Neural cell (in vitro differentiated cells): ENCODE measurements around the gene PECR. TPM values are rescaled to one million over a fixed set of nuclear protein-coding genes. Genes with fewer than 3 reads are reported as not detected.

Experiments used
- H2AFZ ChIP-seq: fragments of 200-600, 300-800 bp; sonication (generic), shearing (Covaris generic); 2 replicates; pipeline ENCODE4 v1.6.0; 2014; ENCODE audit warnings: low read depth, mild to moderate bottlenecking, antibody characterized with exemption, low read length, moderate library complexity
- H3F3A ChIP-seq: fragments of 200-600 bp; shearing (Covaris generic); 2 replicates; pipeline ENCODE4 v1.6.1; 2016; ENCODE audit warnings: mild to moderate bottlenecking, moderate library complexity, mixed read lengths, antibody characterized with exemption, low read length; ENCODE audit not compliant: insufficient read depth, poor library complexity, severe bottlenecking
- H3K27ac ChIP-seq: fragments of 200-600, 300-800 bp; sonication (generic), shearing (Covaris generic); 2 replicates; pipeline ENCODE4 v1.5.1; 2014; ENCODE audit warnings: mild to moderate bottlenecking, low read length, moderate library complexity
- H3K27me3 ChIP-seq: fragments of 300-800, 200-600 bp; sonication (generic), shearing (Covaris generic); 2 replicates; pipeline ENCODE4 v1.6.0; 2014; ENCODE audit warnings: mild to moderate bottlenecking, low read depth, low read length, moderate library complexity; ENCODE audit not compliant: insufficient read depth
- H3K36me3 ChIP-seq: fragments of 300-800, 200-600 bp; sonication (generic), shearing (Covaris generic); 2 replicates; pipeline ENCODE4 v1.5.1; 2014; ENCODE audit warnings: mild to moderate bottlenecking, antibody characterized with exemption, low read length, moderate library complexity; ENCODE audit not compliant: insufficient read depth
- H3K4me2 ChIP-seq: fragments of 300-800, 200-600 bp; sonication (generic), shearing (Covaris generic); 2 replicates; pipeline ENCODE4 v1.6.0; 2014; ENCODE audit warnings: mild to moderate bottlenecking, low read length
- H3K4me3 ChIP-seq: fragments of 300-800, 200-600 bp; sonication (generic), shearing (Covaris generic); 2 replicates; pipeline ENCODE4 v1.5.1; 2014; ENCODE audit warnings: mild to moderate bottlenecking, low read length, moderate library complexity
- H3K79me2 ChIP-seq: fragments of 200-600 bp; shearing (Covaris generic); replicated peaks from 2 replicates; pipeline ENCODE4 v1.6.0; 2014; ENCODE audit warnings: mild to moderate bottlenecking, low read length, moderate library complexity; ENCODE audit not compliant: insufficient read depth
- H3K9ac ChIP-seq: fragments of 300-800, 200-600 bp; sonication (generic), shearing (Covaris generic); 2 replicates; pipeline ENCODE4 v1.6.1; 2016; ENCODE audit warnings: mild to moderate bottlenecking, low read length, mixed read lengths
- H3K9me2 ChIP-seq: fragments of 200-600 bp; shearing (Covaris generic); 2 replicates; pipeline ENCODE4 v1.6.1; 2016; ENCODE audit warnings: mild to moderate bottlenecking, low read length, mixed read lengths; ENCODE audit not compliant: insufficient read depth
- H3K9me3 ChIP-seq: fragments of 200-600, 300-800 bp; sonication (generic), shearing (Covaris generic); 2 replicates; pipeline ENCODE4 v1.6.1; 2016; ENCODE audit warnings: mild to moderate bottlenecking, mixed run types, low read length, moderate library complexity, mixed read lengths
- H4K20me1 ChIP-seq: fragments of 200-600 bp; shearing (Covaris generic); 2 replicates; pipeline ENCODE4 v1.6.1; 2016; ENCODE audit warnings: mild to moderate bottlenecking, mixed run types; ENCODE audit not compliant: insufficient read depth
- EP300 ChIP-seq: fragments of 450-650 bp; conservative IDR thresholded peaks from 2 replicates; pipeline ENCODE4 v1.6.1; 2014; ENCODE audit warnings: antibody characterized with exemption, mild to moderate bottlenecking, moderate library complexity; ENCODE audit not compliant: poor library complexity, severe bottlenecking
- EZH2 ChIP-seq: fragments of 200-600, 300-800 bp; shearing (Covaris generic), sonication (generic); IDR thresholded peaks from 2 replicates; pipeline ENCODE4 v1.6.1; 2014; ENCODE audit warnings: antibody characterized with exemption, low read length, borderline replicate concordance, mild to moderate bottlenecking; ENCODE audit not compliant: insufficient read depth, poor library complexity, severe bottlenecking
- MXI1 ChIP-seq: fragments of 450-650 bp; conservative IDR thresholded peaks from 2 replicates; pipeline ENCODE4 v1.6.1; 2014; ENCODE audit warnings: antibody characterized with exemption, mild to moderate bottlenecking; ENCODE audit not compliant: poor library complexity, severe bottlenecking
- POLR2AphosphoS5 ChIP-seq: IDR thresholded peaks from 2 replicates; pipeline ENCODE4 v1.6.1; 2012
- RAD21 ChIP-seq: fragments of 450-650 bp; conservative IDR thresholded peaks from 2 replicates; pipeline ENCODE4 v1.6.1; 2014; ENCODE audit warnings: antibody characterized with exemption, mild to moderate bottlenecking, moderate library complexity
- SMC3 ChIP-seq: fragments of 450-650 bp; conservative IDR thresholded peaks from 2 replicates; pipeline ENCODE4 v1.6.1; 2014; ENCODE audit warnings: antibody characterized with exemption, mild to moderate bottlenecking, moderate library complexity; ENCODE audit not compliant: poor library complexity
- TAF1 ChIP-seq: IDR thresholded peaks from 2 replicates; pipeline ENCODE4 v1.6.1; 2012; ENCODE audit warnings: low read depth
- polyA plus RNA-seq: library from polyadenylated mRNA; depleted of rRNA; stranded (reverse); fragments of >200 nt; gene quantifications from 2 replicates; pipeline ENCODE4 v1.2.3, GENCODE V29; 2014
- TF ChIP-seq, protein P1 (sequence below): IDR thresholded peaks from 2 replicates; pipeline ENCODE4 v1.6.1; 2012; ENCODE audit warnings: borderline replicate concordance
- TF ChIP-seq, protein P2 (sequence below): fragments of 450-650 bp; IDR thresholded peaks from 2 replicates; pipeline ENCODE4 v1.5.1; 2014; ENCODE audit warnings: antibody characterized with exemption, mild to moderate bottlenecking, moderate library complexity; ENCODE audit not compliant: poor library complexity, severe bottlenecking

The PECR gene
- polyA plus RNA-seq, 1 donor from 2014 or later = 22.1 TPM

DNA sequence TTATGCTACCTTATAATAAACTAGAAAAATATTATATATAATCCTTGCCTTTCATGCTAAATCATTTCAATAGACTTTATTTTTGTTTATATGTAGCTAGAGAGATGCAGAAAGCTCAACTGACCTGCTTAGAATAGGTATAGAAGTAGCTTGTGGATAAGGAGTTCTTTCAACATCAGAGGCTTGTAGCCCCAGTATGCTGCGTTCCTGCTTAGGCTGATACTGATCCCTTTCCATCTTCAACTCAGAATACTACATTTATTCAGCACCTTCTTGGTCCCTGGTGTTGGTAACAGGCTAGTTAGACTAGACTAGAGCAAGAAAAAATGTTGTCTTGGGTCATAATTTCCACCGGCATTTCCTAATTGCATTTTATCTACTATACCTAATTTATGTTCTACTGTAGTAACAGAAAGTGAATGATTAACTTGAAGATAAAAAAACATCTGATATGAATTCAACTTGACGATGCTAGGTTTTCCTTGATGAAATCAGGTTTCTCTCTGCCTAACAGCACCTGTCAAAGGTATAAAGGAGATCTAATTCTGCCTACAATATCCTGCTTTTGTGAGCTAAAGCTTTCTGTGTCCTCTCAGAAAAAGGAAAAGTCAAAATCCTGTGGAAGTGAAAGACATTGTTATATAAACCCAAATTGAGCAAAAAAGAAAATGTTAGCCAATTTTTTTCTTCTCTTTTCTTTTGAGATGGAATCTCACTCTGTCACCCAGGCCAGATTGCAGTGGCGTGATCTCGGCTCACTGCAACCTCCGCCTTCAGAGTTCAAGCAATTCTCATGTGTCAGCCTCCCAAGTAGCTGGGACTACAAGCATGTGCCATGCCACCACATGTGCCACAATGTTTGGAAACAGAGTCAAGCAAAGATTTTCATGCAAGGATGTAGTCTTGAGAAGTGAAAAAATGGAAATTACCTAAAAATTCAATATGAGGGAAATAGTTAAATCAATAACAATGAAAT, 5.8 kb downstream of the PECR start:
- no peak overlapping the region for H3K4me3 ChIP-seq
- no peak overlapping the region for H3K27ac ChIP-seq
- TF ChIP-seq MXI1 (peak; percentile 44), EP300 (no peak)
- H3K9me3 ChIP-seq = no peaks in the 10 kb centered on the region
- H3F3A ChIP-seq = peaks cover 4% of the 10 kb centered on the region
- H3K79me2 ChIP-seq = peaks cover 10% of the 10 kb centered on the region
- no peak overlapping the region for H2AFZ ChIP-seq
- no peaks in the 10 kb centered on the region for H3K9me2 ChIP-seq
- H3K9ac ChIP-seq = no peak overlapping the region
- no peaks in the 10 kb centered on the region for H4K20me1 ChIP-seq
- H3K36me3 ChIP-seq = no peaks in the 10 kb centered on the region
- H3K27me3 ChIP-seq = no peaks in the 10 kb centered on the region
- H3K4me2 ChIP-seq = no peak overlapping the region

DNA sequence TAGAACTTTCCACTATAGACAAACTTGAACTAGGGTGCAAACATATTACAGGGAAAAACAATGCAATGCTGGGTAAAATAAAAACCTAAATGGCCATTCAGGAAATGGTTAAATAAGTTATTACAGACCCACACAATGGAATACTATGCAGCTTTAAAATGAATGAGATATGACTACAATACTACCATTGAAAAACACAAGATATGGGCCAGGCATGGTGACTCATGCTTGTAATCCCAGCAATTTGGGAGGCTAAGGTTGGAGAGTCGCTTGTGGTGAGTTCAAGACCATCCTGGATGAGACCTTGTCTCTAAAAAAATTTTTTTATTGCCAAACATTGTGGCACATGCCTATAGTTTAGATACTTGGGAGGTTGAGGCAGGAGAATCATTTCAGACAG, 6.8 kb downstream of the PECR start:
- Histone ChIP-seq H4K20me1 (no peaks in the 10 kb centered on the region), H2AFZ (no peak overlapping the region), H3K9me2 (no peaks in the 10 kb centered on the region), H3K4me3 (no peak overlapping the region), H3K4me2 (no peak overlapping the region), H3F3A (no peaks in the 10 kb centered on the region), H3K9me3 (no peaks in the 10 kb centered on the region), H3K9ac (no peak overlapping the region), H3K27ac (no peak overlapping the region), H3K36me3 (no peaks in the 10 kb centered on the region), H3K79me2 (no peaks in the 10 kb centered on the region), H3K27me3 (no peaks in the 10 kb centered on the region)
- no peak for TF ChIP-seq EP300
- TF ChIP-seq MXI1 = no peak
- no peak for TF ChIP-seq POLR2AphosphoS5

DNA sequence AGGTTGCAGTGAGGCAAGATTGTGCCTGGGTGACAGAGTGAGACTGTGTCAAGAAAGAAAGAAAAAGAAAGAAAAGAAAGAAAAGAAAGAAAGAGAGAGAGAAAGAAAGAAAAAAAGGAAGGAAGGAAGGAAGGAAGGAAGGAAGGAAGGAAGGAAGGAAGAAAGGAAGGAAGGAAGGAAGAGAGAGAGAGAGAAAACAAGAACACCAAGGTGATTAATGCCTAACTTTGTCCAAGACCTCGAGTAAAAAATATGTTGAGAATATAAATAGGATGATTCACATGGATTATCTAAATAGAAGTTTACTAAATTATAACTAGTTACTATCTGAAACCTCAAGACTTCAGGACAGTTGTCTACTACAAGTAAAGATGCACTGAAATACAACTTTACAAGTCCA, 7.2 kb downstream of the PECR start:
- H3K36me3 ChIP-seq = no peaks in the 10 kb centered on the region
- H3K27me3 ChIP-seq = no peaks in the 10 kb centered on the region
- no peak overlapping the region for H3K4me3 ChIP-seq
- H2AFZ ChIP-seq = no peak overlapping the region
- no peaks in the 10 kb centered on the region for H3K79me2 ChIP-seq
- no peaks in the 10 kb centered on the region for H4K20me1 ChIP-seq
- H3K9me2 ChIP-seq = no peaks in the 10 kb centered on the region
- no peak overlapping the region for H3K9ac ChIP-seq
- no peaks in the 10 kb centered on the region for H3K9me3 ChIP-seq
- no peak overlapping the region for H3K27ac ChIP-seq
- TF ChIP-seq RAD21 (no peak), TAF1 (no peak), EZH2 (no peak), EP300 (no peak), SMC3 (no peak), POLR2AphosphoS5 (no peak), MXI1 (no peak)
- TF ChIP-seq, protein P1, sequence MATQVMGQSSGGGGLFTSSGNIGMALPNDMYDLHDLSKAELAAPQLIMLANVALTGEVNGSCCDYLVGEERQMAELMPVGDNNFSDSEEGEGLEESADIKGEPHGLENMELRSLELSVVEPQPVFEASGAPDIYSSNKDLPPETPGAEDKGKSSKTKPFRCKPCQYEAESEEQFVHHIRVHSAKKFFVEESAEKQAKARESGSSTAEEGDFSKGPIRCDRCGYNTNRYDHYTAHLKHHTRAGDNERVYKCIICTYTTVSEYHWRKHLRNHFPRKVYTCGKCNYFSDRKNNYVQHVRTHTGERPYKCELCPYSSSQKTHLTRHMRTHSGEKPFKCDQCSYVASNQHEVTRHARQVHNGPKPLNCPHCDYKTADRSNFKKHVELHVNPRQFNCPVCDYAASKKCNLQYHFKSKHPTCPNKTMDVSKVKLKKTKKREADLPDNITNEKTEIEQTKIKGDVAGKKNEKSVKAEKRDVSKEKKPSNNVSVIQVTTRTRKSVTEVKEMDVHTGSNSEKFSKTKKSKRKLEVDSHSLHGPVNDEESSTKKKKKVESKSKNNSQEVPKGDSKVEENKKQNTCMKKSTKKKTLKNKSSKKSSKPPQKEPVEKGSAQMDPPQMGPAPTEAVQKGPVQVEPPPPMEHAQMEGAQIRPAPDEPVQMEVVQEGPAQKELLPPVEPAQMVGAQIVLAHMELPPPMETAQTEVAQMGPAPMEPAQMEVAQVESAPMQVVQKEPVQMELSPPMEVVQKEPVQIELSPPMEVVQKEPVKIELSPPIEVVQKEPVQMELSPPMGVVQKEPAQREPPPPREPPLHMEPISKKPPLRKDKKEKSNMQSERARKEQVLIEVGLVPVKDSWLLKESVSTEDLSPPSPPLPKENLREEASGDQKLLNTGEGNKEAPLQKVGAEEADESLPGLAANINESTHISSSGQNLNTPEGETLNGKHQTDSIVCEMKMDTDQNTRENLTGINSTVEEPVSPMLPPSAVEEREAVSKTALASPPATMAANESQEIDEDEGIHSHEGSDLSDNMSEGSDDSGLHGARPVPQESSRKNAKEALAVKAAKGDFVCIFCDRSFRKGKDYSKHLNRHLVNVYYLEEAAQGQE = no peak
- TF ChIP-seq, protein P2, sequence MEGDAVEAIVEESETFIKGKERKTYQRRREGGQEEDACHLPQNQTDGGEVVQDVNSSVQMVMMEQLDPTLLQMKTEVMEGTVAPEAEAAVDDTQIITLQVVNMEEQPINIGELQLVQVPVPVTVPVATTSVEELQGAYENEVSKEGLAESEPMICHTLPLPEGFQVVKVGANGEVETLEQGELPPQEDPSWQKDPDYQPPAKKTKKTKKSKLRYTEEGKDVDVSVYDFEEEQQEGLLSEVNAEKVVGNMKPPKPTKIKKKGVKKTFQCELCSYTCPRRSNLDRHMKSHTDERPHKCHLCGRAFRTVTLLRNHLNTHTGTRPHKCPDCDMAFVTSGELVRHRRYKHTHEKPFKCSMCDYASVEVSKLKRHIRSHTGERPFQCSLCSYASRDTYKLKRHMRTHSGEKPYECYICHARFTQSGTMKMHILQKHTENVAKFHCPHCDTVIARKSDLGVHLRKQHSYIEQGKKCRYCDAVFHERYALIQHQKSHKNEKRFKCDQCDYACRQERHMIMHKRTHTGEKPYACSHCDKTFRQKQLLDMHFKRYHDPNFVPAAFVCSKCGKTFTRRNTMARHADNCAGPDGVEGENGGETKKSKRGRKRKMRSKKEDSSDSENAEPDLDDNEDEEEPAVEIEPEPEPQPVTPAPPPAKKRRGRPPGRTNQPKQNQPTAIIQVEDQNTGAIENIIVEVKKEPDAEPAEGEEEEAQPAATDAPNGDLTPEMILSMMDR = no peak
- no peak overlapping the region for H3K4me2 ChIP-seq
- H3F3A ChIP-seq = no peaks in the 10 kb centered on the region
